DND-41 (cell line): Measurements from ENCODE around the gene FMNL3.

ENCODE experiments used
- EZH2 ChIP-seq: IDR thresholded peaks from 3 replicates; pipeline ENCODE4 v1.6.1; 2012; ENCODE audit warnings: borderline replicate concordance, low read depth, mild to moderate bottlenecking, moderate library complexity, low read length, inconsistent platforms; ENCODE audit not compliant: severe bottlenecking
- TF ChIP-seq, protein P1 (sequence below): IDR thresholded peaks from 2 replicates; pipeline ENCODE4 v1.5.1; 2012; ENCODE audit warnings: borderline replicate concordance, low read length, moderate library complexity, mild to moderate bottlenecking; ENCODE audit not compliant: poor library complexity, severe bottlenecking; ENCODE audit errors: extremely low read depth

GRCh38 chr12:49588721-49589516 lies 118.3 kb downstream of the FMNL3 start:
- no peak for TF ChIP-seq EZH2
- TF ChIP-seq, protein P1, sequence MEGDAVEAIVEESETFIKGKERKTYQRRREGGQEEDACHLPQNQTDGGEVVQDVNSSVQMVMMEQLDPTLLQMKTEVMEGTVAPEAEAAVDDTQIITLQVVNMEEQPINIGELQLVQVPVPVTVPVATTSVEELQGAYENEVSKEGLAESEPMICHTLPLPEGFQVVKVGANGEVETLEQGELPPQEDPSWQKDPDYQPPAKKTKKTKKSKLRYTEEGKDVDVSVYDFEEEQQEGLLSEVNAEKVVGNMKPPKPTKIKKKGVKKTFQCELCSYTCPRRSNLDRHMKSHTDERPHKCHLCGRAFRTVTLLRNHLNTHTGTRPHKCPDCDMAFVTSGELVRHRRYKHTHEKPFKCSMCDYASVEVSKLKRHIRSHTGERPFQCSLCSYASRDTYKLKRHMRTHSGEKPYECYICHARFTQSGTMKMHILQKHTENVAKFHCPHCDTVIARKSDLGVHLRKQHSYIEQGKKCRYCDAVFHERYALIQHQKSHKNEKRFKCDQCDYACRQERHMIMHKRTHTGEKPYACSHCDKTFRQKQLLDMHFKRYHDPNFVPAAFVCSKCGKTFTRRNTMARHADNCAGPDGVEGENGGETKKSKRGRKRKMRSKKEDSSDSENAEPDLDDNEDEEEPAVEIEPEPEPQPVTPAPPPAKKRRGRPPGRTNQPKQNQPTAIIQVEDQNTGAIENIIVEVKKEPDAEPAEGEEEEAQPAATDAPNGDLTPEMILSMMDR: no peak
